ENCODE results near the gene PLCB1.

Gene PLCB1

DNA sequence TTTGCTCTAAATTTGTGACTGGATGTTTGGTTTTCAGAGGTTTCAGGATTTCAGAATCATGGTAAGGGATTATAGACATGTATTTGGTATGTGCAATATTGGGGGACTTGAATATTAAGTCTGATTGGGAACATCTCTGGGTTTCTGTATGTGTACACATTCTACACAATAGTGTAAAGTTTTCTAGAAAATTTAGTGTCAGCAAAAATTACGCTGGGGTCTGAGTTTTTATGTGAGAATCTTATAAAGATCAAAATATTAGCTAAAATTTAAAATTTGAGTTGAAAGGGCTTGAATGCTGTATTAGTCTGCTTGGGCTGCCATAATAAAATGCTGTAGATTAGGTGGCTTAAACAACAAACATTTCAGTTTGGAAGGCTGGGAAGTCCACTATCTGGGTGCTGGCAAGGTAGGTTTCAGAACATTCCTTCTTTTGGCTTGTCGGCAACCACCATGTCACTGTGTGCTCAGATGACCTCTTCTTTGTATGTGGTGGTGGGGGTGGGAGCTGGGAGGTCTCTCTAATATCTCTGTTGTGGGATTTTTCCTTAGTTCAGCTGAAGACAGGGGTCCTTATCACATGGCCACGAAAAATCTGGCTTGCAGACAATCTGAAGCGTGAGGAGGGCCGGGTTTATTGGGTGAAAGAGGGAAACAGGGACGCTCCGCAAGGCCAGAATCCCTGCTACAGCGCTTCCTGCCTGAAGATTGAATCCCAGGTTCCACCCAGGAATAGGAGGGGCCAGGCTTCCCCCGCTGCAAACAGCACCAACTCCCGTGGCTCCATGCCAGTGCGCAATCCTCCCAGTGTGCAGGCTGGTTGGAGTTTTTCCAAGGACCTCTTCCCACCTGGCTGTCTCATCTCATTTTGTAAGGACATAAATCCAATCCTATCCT is 299.7 kb downstream of the PLCB1 start:
- Histone ChIP-seq H3K79me2 (ENCODE audit: insufficient read depth, low read length) (peaks cover 13% of the 10 kb centered on the region), H2AFZ (ENCODE audit: low read depth, low read length) (no peak overlapping the region), H3K4me3 (ENCODE audit: low read depth in 1 of 2, low read length in 2 of 2) (no peak overlapping the region), H3K27me3 (ENCODE audit: insufficient read depth, low read length, poor library complexity) (no peaks in the 10 kb centered on the region), H3K4me2 (ENCODE audit: insufficient read depth, low read length) (no peak overlapping the region), H3K4me1 (ENCODE audit: insufficient read depth, low read length) (no peaks in the 10 kb centered on the region), H3K36me3 (ENCODE audit: insufficient read depth, low read length) (no peaks in the 10 kb centered on the region), H4K20me1 (ENCODE audit: insufficient read depth, low read length) (no peaks in the 10 kb centered on the region), H3K9ac (ENCODE audit: low read depth, low read length) (no peak overlapping the region), H3K9me3 (ENCODE audit: insufficient read depth, low read length, severe bottlenecking) (no peaks in the 10 kb centered on the region), H3K27ac (ENCODE audit: low read length) (no peak overlapping the region)
- DNase-seq (no peak), ATAC-seq (ENCODE audit: insufficient read depth, low read depth) (no peak)
- TF ChIP-seq CTCF (IDR thresholded peaks at IDR 0.05; ENCODE audit: borderline replicate concordance, extremely low read depth, low read length, poor library complexity, severe bottlenecking), result no peak
- no peak for TF ChIP-seq EZH2 (IDR thresholded peaks at IDR 0.05; ENCODE audit: borderline replicate concordance, low read depth, low read length, severe bottlenecking)

DNA sequence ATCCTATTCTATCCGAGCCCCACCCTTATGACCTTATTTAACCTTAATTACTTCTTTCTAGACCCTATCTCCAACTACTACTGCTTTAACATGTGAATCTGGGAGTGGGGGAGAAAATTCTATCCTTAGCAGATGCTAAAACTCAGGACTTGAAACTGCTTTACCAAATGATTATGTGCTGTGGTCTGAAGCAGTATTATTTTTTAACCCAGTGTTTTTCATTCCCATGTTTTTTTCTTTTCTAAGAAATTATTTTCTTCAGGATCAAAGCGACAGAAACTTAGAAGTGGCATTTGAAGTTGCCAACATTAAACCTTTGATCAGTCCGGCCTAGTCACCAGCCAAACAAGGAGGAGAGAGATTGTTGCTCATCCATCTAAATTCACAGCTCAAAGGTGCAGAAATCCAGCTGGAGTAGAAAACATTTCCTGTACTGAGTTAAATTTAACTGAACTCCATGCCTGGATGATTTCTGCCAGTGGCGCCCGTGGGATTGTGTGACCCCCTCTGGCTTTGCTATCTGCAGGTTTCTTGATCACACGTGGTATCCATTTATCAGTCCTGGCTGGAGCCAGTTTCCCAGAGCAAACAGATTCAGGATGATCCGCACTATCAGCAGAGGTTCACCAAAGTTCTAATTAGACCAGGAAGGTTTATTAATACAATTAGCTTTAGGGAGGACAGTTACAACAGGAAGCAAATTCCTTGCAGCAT is 300.5 kb downstream of the PLCB1 start:
- Histone ChIP-seq H3K9ac (ENCODE audit: low read depth, low read length) (no peak overlapping the region), H3K4me1 (ENCODE audit: insufficient read depth, low read length) (no peaks in the 10 kb centered on the region), H3K36me3 (ENCODE audit: insufficient read depth, low read length) (no peaks in the 10 kb centered on the region), H3K27ac (ENCODE audit: low read length) (no peak overlapping the region), H3K4me3 (ENCODE audit: low read depth in 1 of 2, low read length in 2 of 2) (no peak overlapping the region), H3K9me3 (ENCODE audit: insufficient read depth, low read length, severe bottlenecking) (no peaks in the 10 kb centered on the region), H3K79me2 (ENCODE audit: insufficient read depth, low read length) (peaks cover 13% of the 10 kb centered on the region), H2AFZ (ENCODE audit: low read depth, low read length) (no peak overlapping the region), H3K27me3 (ENCODE audit: insufficient read depth, low read length, poor library complexity) (no peaks in the 10 kb centered on the region), H3K4me2 (ENCODE audit: insufficient read depth, low read length) (no peak overlapping the region), H4K20me1 (ENCODE audit: insufficient read depth, low read length) (no peaks in the 10 kb centered on the region)
- TF ChIP-seq EZH2 (IDR thresholded peaks at IDR 0.05; ENCODE audit: borderline replicate concordance, low read depth, low read length, severe bottlenecking) (no peak), CTCF (IDR thresholded peaks at IDR 0.05; ENCODE audit: borderline replicate concordance, extremely low read depth, low read length, poor library complexity, severe bottlenecking) (no peak)
- DNase-seq, result no peak
- ATAC-seq (ENCODE audit: insufficient read depth, low read depth), result no peak

GRCh38 chr20:8433291-8433690 is 301.2 kb downstream of the PLCB1 start:
- ATAC-seq (ENCODE audit: insufficient read depth, low read depth), result no peak
- H3K9ac ChIP-seq (ENCODE audit: low read depth, low read length), result no peak overlapping the region

More at GRCh38 chr20:8433291-8433690, 301.2 kb downstream of the PLCB1 start:
- peaks cover 13% of the 10 kb centered on the region for H3K79me2 ChIP-seq (ENCODE audit: insufficient read depth, low read length)
- no peak overlapping the region for H3K27ac ChIP-seq (ENCODE audit: low read length)
- TF ChIP-seq EZH2 (IDR thresholded peaks at IDR 0.05; ENCODE audit: borderline replicate concordance, low read depth, low read length, severe bottlenecking) (no peak), CTCF (IDR thresholded peaks at IDR 0.05; ENCODE audit: borderline replicate concordance, extremely low read depth, low read length, poor library complexity, severe bottlenecking) (no peak)
- H4K20me1 ChIP-seq (ENCODE audit: insufficient read depth, low read length), result no peaks in the 10 kb centered on the region
- H3K4me2 ChIP-seq (ENCODE audit: insufficient read depth, low read length), result no peak overlapping the region
- no peak for DNase-seq
- H3K9me3 ChIP-seq (ENCODE audit: insufficient read depth, low read length, severe bottlenecking), result no peaks in the 10 kb centered on the region
- H2AFZ ChIP-seq (ENCODE audit: low read depth, low read length), result no peak overlapping the region
- no peaks in the 10 kb centered on the region for H3K36me3 ChIP-seq (ENCODE audit: insufficient read depth, low read length)
- no peak overlapping the region for H3K4me3 ChIP-seq (ENCODE audit: low read depth in 1 of 2, low read length in 2 of 2)
- no peaks in the 10 kb centered on the region for H3K27me3 ChIP-seq (ENCODE audit: insufficient read depth, low read length, poor library complexity)
- no peaks in the 10 kb centered on the region for H3K4me1 ChIP-seq (ENCODE audit: insufficient read depth, low read length)
